Mucosa of descending colon (tissue), 3 donors: ENCODE results near the gene STX4. TPM values are rescaled to one million over a fixed set of nuclear protein-coding genes. Genes with fewer than 3 reads are reported as not detected.

Experiments
- ATAC-seq: fragments of 200-7000 bp; cut with Tn5 transposase; one replicate; pipeline ENCODE4 v1.9.1; 2020; ENCODE audit warnings: mild to moderate bottlenecking, moderate library complexity
- DNase-seq, 3 donors: peaks; one replicate each; pipeline ENCODE4 v3.0.0-alpha.2; 2020
- H3K36me3 ChIP-seq: fragments of 200-600 bp; one replicate; pipeline ENCODE4 v1.8.0; 2021; ENCODE audit warnings: low read depth, mild to moderate bottlenecking
- H3K4me1 ChIP-seq: fragments of 200-600 bp; one replicate; pipeline ENCODE4 v1.8.0; 2021; ENCODE audit warnings: low read depth, mild to moderate bottlenecking
- H3K4me3 ChIP-seq: fragments of 200-600 bp; one replicate; pipeline ENCODE4 v1.8.0; 2021; ENCODE audit warnings: mild to moderate bottlenecking
- H3K9me3 ChIP-seq: fragments of 200-600 bp; one replicate; pipeline ENCODE4 v1.8.0; 2021; ENCODE audit warnings: mild to moderate bottlenecking
- CTCF ChIP-seq: fragments of 200-600 bp; IDR thresholded peaks from one replicate; pipeline ENCODE4 v1.8.0; 2022; ENCODE audit warnings: antibody characterized with exemption, mild to moderate bottlenecking
- intact Hi-C, 2 donors: fragments of 100-400 bp; cut with DNase I in 1 of 2; cut with micrococcal nuclease in 1 of 2; formaldehyde crosslinking; loops; one replicate each; pipeline versions ENCODE4 v1.11.0 to v1.11.1; 2022; cut with DNase I, micrococcal nuclease
- total RNA-seq, 3 donors: library from RNA; stranded (reverse); fragmentation: NEBNext Ultra II Directional in 2 of 3; extraction: Animal tissue kit (Norgen Biotek cat#: 25700) in 2 of 3; gene quantifications; one replicate each; pipeline versions ENCODE4 v1.2.1 to v1.2.4, GENCODE V29; 2021 to 2023
- donor health status: DM: no; HTN: no; CAD: no; lungs with moderate emphysema.
- donor health status: DM: no; HTN: no; CAD: no.
- donor health status: DM: no; HTN: yes; CAD: no.

Gene STX4
- total RNA-seq, 3 donors from 2014 or later = 74.8 to 87.7 (median 86.9) TPM

- ATAC-seq = no peak
- Histone ChIP-seq H3K9me3 (no peaks in the 10 kb centered on the region), H3K4me3 (no peak overlapping the region), H3K4me1 (peaks cover 12% of the 10 kb centered on the region), H3K36me3 (no peaks in the 10 kb centered on the region)
- no peak for DNase-seq
- intact Hi-C loops = loop anchor here in 1 of 2 donors (10.0 kb wide), 1 partner anchor 46 kb away; the partner anchor contains the start of gene HSD3B7
- no peak for TF ChIP-seq CTCF
Observed at GRCh38 chr16:31031276-31031675, 2.1 kb upstream of the STX4 start.

GRCh38 chr16:31033709-31034492, 543 bp downstream of the STX4 start:
- Histone ChIP-seq H3K4me1 (peaks cover 12% of the 10 kb centered on the region), H3K4me3 (peak overlapping the region; percentile 79), H3K9me3 (no peaks in the 10 kb centered on the region), H3K36me3 (peaks cover 3% of the 10 kb centered on the region)
- intact Hi-C loops = loop anchor here in 1 of 2 donors (2.0 to 10.0 kb wide), 2 partner anchors 39 to 49 kb away; partner anchors contain the start of gene HSD3B7
- peak; percentile 83 for ATAC-seq
- no peak for TF ChIP-seq CTCF
- DNase-seq = peak; percentile 93 to 96 (median 95)

GRCh38 chr16:31036691-31037090, 3.3 kb downstream of the STX4 start:
- peaks cover 4% of the 10 kb centered on the region for H3K36me3 ChIP-seq
- intact Hi-C loops = loop anchor here in 1 of 2 donors (10.0 kb wide), 1 partner anchor 52 kb away; the partner anchor contains the start of gene HSD3B7

DNA sequence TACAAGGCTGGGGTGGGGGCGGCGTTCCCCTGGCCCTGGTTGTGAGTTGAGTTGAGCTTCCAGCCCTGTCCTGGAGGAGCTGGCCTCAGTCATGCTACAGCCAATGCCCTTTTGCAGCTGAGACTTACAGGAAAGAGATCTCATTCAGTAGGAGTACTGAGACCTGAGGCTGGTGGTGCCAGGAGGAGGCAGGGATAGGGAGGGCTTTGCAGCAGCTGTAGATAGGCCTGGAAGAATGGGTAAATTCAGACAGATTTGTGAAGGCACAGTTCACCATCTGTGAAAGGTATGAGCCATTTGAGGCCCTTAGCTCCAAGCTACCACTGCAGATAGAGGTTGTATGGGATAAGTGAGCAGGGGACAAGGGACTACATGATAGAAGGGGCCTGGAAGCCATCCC, 5.6 kb downstream of the STX4 start:
- Histone ChIP-seq H3K4me1 (peaks cover 12% of the 10 kb centered on the region), H3K4me3 (no peak overlapping the region), H3K9me3 (no peaks in the 10 kb centered on the region), H3K36me3 (peaks cover 4% of the 10 kb centered on the region)
- no peak for TF ChIP-seq CTCF
- ATAC-seq (no peak), DNase-seq (no peak)
- intact Hi-C loops = loop anchor here in 1 of 2 donors (10.0 kb wide), 1 partner anchor 54 kb away; the partner anchor contains the start of gene HSD3B7

More at GRCh38 chr16:31036691-31037090, 3.3 kb downstream of the STX4 start:
- no peaks in the 10 kb centered on the region for H3K9me3 ChIP-seq
- no peak for TF ChIP-seq CTCF
- H3K4me3 ChIP-seq = no peak overlapping the region
- peaks cover 12% of the 10 kb centered on the region for H3K4me1 ChIP-seq
- ATAC-seq = no peak
- no peak for DNase-seq

DNA sequence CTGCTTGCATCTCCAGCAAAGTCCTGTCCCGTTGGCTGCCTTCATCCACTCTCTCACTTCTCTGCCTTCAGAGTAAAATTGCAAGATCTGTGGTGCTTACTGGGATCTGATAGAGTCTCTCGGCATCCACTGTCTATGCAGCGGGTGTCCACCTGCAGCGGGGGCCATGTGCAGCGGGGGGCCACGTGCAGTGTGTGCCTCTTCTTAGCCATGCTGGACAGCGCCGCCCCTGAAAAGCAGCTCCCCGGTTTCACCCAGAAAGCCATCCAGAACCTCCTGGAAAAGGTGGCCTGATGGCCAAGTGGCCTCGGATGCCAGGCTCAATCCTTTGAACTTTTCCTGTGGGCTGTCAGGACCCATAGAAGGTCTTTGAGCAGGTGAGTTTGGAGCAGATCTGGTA, 9.5 kb downstream of the STX4 start:
- intact Hi-C loops = no loop called here
- Histone ChIP-seq H3K36me3 (peaks cover 4% of the 10 kb centered on the region), H3K4me3 (no peak overlapping the region), H3K9me3 (no peaks in the 10 kb centered on the region), H3K4me1 (no peaks in the 10 kb centered on the region)
- no peak for DNase-seq
- TF ChIP-seq CTCF = no peak
- no peak for ATAC-seq
